ENCODE results near the gene XKRX. TPM values are rescaled to one million over a fixed set of nuclear protein-coding genes. Genes with fewer than 3 reads are reported as not detected.

Gene XKRX
- total and polyA plus RNA-seq, 2 donors (not counting 1 experiment from before 2014, with no cell fraction given), result 0.02 to 0.17 TPM

GRCh38 chrX:100935767-100936166 lies 7.0 kb upstream of the XKRX start:
- Histone ChIP-seq H3K4me3 (replicated peaks in 1 of 4; ENCODE audit: control extremely low read depth in 1 of 4, insufficient read depth in 1 of 4, low read depth in 3 of 4, low read length in 4 of 4) (no peak overlapping the region), H3K27ac (ENCODE audit: insufficient read depth, low read length) (no peak overlapping the region), H3K4me2 (ENCODE audit: extremely low read depth, insufficient read depth, low read length) (no peak overlapping the region), H4K20me1 (ENCODE audit: control insufficient read depth, extremely low read depth, insufficient read depth, low read length) (no peaks in the 10 kb centered on the region), H3K79me2 (ENCODE audit: control insufficient read depth, insufficient read depth, low read length) (no peaks in the 10 kb centered on the region), H2AFZ (ENCODE audit: low read length) (no peak overlapping the region), H3K36me3 (ENCODE audit: control insufficient read depth, insufficient read depth, low read length) (no peaks in the 10 kb centered on the region), H3K27me3 (ENCODE audit: control insufficient read depth, insufficient read depth, low read length) (no peaks in the 10 kb centered on the region), H3K4me1 (ENCODE audit: control insufficient read depth, extremely low read depth, insufficient read depth, low read length) (no peaks in the 10 kb centered on the region), H3K9me3 (ENCODE audit: control insufficient read depth, insufficient read depth, low read depth, low read length) (no peaks in the 10 kb centered on the region), H3K9ac (ENCODE audit: insufficient read depth, low read length) (no peak overlapping the region)
- TF ChIP-seq CTCF (conservative IDR thresholded peaks at IDR 0.05 in 1 of 2, IDR thresholded peaks at IDR 0.05 in 1 of 2; ENCODE audit: low read depth in 1 of 2, low read length in 2 of 2) (no peak), EZH2 (IDR thresholded peaks at IDR 0.05; ENCODE audit: low read length, missing control alignments) (no peak)
- no peak for DNase-seq (ENCODE audit: low read depth in 2 of 2)

GRCh38 chrX:100931925-100932285 lies 3.2 kb upstream of the XKRX start:
- no peaks in the 10 kb centered on the region for H4K20me1 ChIP-seq (ENCODE audit: control insufficient read depth, extremely low read depth, insufficient read depth, low read length)
- H2AFZ ChIP-seq (ENCODE audit: low read length), result no peak overlapping the region
- no peak overlapping the region for H3K27ac ChIP-seq (ENCODE audit: insufficient read depth, low read length)
- H3K4me1 ChIP-seq (ENCODE audit: control insufficient read depth, extremely low read depth, insufficient read depth, low read length), result no peaks in the 10 kb centered on the region
- no peaks in the 10 kb centered on the region for H3K9me3 ChIP-seq (ENCODE audit: control insufficient read depth, insufficient read depth, low read depth, low read length)
- no peak overlapping the region for H3K4me3 ChIP-seq (replicated peaks in 1 of 4; ENCODE audit: control extremely low read depth in 1 of 4, insufficient read depth in 1 of 4, low read depth in 3 of 4, low read length in 4 of 4)
- TF ChIP-seq EZH2 (IDR thresholded peaks at IDR 0.05; ENCODE audit: low read length, missing control alignments) (no peak), CTCF (conservative IDR thresholded peaks at IDR 0.05 in 1 of 2, IDR thresholded peaks at IDR 0.05 in 1 of 2; ENCODE audit: low read depth in 1 of 2, low read length in 2 of 2) (no peak)
- no peak for DNase-seq (ENCODE audit: low read depth in 2 of 2)
- no peak overlapping the region for H3K4me2 ChIP-seq (ENCODE audit: extremely low read depth, insufficient read depth, low read length)
- H3K79me2 ChIP-seq (ENCODE audit: control insufficient read depth, insufficient read depth, low read length), result no peaks in the 10 kb centered on the region
- no peaks in the 10 kb centered on the region for H3K27me3 ChIP-seq (ENCODE audit: control insufficient read depth, insufficient read depth, low read length)
- H3K9ac ChIP-seq (ENCODE audit: insufficient read depth, low read length), result no peak overlapping the region
- H3K36me3 ChIP-seq (ENCODE audit: control insufficient read depth, insufficient read depth, low read length), result no peaks in the 10 kb centered on the region

GRCh38 chrX:100931218-100931924 lies 2.7 kb upstream of the XKRX start:
- Histone ChIP-seq H3K4me1 (ENCODE audit: control insufficient read depth, extremely low read depth, insufficient read depth, low read length) (no peaks in the 10 kb centered on the region), H3K9me3 (ENCODE audit: control insufficient read depth, insufficient read depth, low read depth, low read length) (no peaks in the 10 kb centered on the region), H3K9ac (ENCODE audit: insufficient read depth, low read length) (no peak overlapping the region), H3K79me2 (ENCODE audit: control insufficient read depth, insufficient read depth, low read length) (no peaks in the 10 kb centered on the region), H3K27me3 (ENCODE audit: control insufficient read depth, insufficient read depth, low read length) (no peaks in the 10 kb centered on the region), H3K4me3 (replicated peaks in 1 of 4; ENCODE audit: control extremely low read depth in 1 of 4, insufficient read depth in 1 of 4, low read depth in 3 of 4, low read length in 4 of 4) (no peak overlapping the region), H3K27ac (ENCODE audit: insufficient read depth, low read length) (no peak overlapping the region), H2AFZ (ENCODE audit: low read length) (no peak overlapping the region), H4K20me1 (ENCODE audit: control insufficient read depth, extremely low read depth, insufficient read depth, low read length) (no peaks in the 10 kb centered on the region), H3K36me3 (ENCODE audit: control insufficient read depth, insufficient read depth, low read length) (no peaks in the 10 kb centered on the region), H3K4me2 (ENCODE audit: extremely low read depth, insufficient read depth, low read length) (no peak overlapping the region)
- no peak for TF ChIP-seq EZH2 (IDR thresholded peaks at IDR 0.05; ENCODE audit: low read length, missing control alignments)
- TF ChIP-seq CTCF (conservative IDR thresholded peaks at IDR 0.05 in 1 of 2, IDR thresholded peaks at IDR 0.05 in 1 of 2; ENCODE audit: low read depth in 1 of 2, low read length in 2 of 2), result no peak
- DNase-seq (ENCODE audit: low read depth in 2 of 2), result no peak
